WTC11 (cell line): ENCODE results near the gene CCNT1. TPM values are rescaled to one million over a fixed set of nuclear protein-coding genes. Genes with fewer than 3 reads are reported as not detected.

Experiments
- ATAC-seq: fragments of 200-7000 bp; cut with Tn5 transposase; 2 replicates; pipeline ENCODE4 v1.10.0; 2021; ENCODE audit warnings: mild to moderate bottlenecking, moderate library complexity
- CTCF ChIA-PET: fragments of 300-600 bp; sonication (Branson Sonifier 250); formaldehyde crosslinking; loops from one replicate; lab custom pipeline; 2021; ENCODE audit warnings: antibody characterized with exemption; lab: Charles Lee
- POLR2A ChIA-PET: fragments of 350-600 bp; sonication (Branson Sonifier 250); formaldehyde crosslinking; loops from one replicate; lab custom pipeline; 2021; ENCODE audit warnings: antibody characterized with exemption; lab: Charles Lee
- DNase-seq: peaks from one replicate; pipeline ENCODE4 v3.0.0; 2021; ENCODE audit warnings: low spot score
- H3K27ac Mint-ChIP-seq: 2 replicates; pipeline ENCODE4 v1.8.0; 2021; ENCODE audit warnings: mixed read lengths
- H3K27me3 Mint-ChIP-seq: 2 replicates; pipeline ENCODE4 v1.8.0; 2021; ENCODE audit warnings: low read depth, mild to moderate bottlenecking, moderate library complexity, mixed read lengths
- H3K36me3 Mint-ChIP-seq: 2 replicates; pipeline ENCODE4 v1.8.0; 2021; ENCODE audit warnings: mixed read lengths
- H3K4me1 Mint-ChIP-seq: 2 replicates; pipeline ENCODE4 v1.8.0; 2022; ENCODE audit warnings: mixed read lengths
- H3K4me3 Mint-ChIP-seq: 2 replicates; pipeline ENCODE4 v1.8.0; 2021; ENCODE audit warnings: mild to moderate bottlenecking, moderate library complexity, mixed read lengths
- H3K9me3 Mint-ChIP-seq: 2 replicates; pipeline ENCODE4 v1.8.0; 2021; ENCODE audit warnings: mixed read lengths
- ATF3 ChIP-seq: sonication (generic); formaldehyde crosslinking; conservative IDR thresholded peaks from 2 replicates; pipeline ENCODE4 v1.8.1; 2022; ENCODE audit warnings: mild to moderate bottlenecking, missing genetic modification reagents
- ATF6 ChIP-seq: sonication (generic); formaldehyde crosslinking; IDR thresholded peaks from 2 replicates; pipeline ENCODE4 v1.8.1; 2023; ENCODE audit warnings: mild to moderate bottlenecking, missing genetic modification reagents
- CREB1 ChIP-seq: sonication (generic); formaldehyde crosslinking; IDR thresholded peaks from 2 replicates; pipeline ENCODE4 v1.8.0; 2023; ENCODE audit warnings: mild to moderate bottlenecking, missing genetic modification reagents
- E2F4 ChIP-seq: sonication (generic); formaldehyde crosslinking; IDR thresholded peaks from 2 replicates; pipeline ENCODE4 v1.8.1; 2022; ENCODE audit warnings: low read depth, mild to moderate bottlenecking, moderate library complexity, missing genetic modification reagents, borderline replicate concordance
- EMX1 ChIP-seq: fragments of 250-450 bp; sonication (Bioruptor Pico); IDR thresholded peaks from 2 replicates; pipeline ENCODE4 v1.8.0; 2021; ENCODE audit warnings: mild to moderate bottlenecking
- FOXJ3 ChIP-seq: sonication (generic); formaldehyde crosslinking; IDR thresholded peaks from 2 replicates; pipeline ENCODE4 v1.9.0; 2021; ENCODE audit warnings: missing genetic modification reagents, mild to moderate bottlenecking, borderline replicate concordance
- FOXP4 ChIP-seq: sonication (generic); formaldehyde crosslinking; IDR thresholded peaks from 2 replicates; pipeline ENCODE4 v1.8.0; 2022; ENCODE audit warnings: mild to moderate bottlenecking, missing genetic modification reagents
- GABPB1 ChIP-seq: sonication (generic); formaldehyde crosslinking; IDR thresholded peaks from 2 replicates; pipeline ENCODE4 v1.8.1; 2023; ENCODE audit warnings: mild to moderate bottlenecking, missing genetic modification reagents
- MYBL2 ChIP-seq: sonication (generic); formaldehyde crosslinking; IDR thresholded peaks from 2 replicates; pipeline ENCODE4 v1.8.1; 2023; ENCODE audit warnings: mild to moderate bottlenecking, moderate library complexity, missing genetic modification reagents
- NR3C1 ChIP-seq: sonication (generic); formaldehyde crosslinking; conservative IDR thresholded peaks from 2 replicates; pipeline ENCODE4 v1.8.1; 2023; ENCODE audit warnings: low read depth, mild to moderate bottlenecking, missing genetic modification reagents
- PRDM15 ChIP-seq: sonication (generic); formaldehyde crosslinking; IDR thresholded peaks from 2 replicates; pipeline ENCODE4 v1.8.0; 2022; ENCODE audit warnings: missing genetic modification reagents
- SP1 ChIP-seq: sonication (generic); formaldehyde crosslinking; conservative IDR thresholded peaks from 2 replicates; pipeline ENCODE4 v1.8.1; 2022; ENCODE audit warnings: missing genetic modification reagents
- TEAD1 ChIP-seq: sonication (generic); formaldehyde crosslinking; IDR thresholded peaks from 2 replicates; pipeline ENCODE4 v1.8.0; 2022; ENCODE audit warnings: mild to moderate bottlenecking, missing genetic modification reagents
- TEAD4 ChIP-seq: sonication (generic); formaldehyde crosslinking; IDR thresholded peaks from 2 replicates; pipeline ENCODE4 v1.8.0; 2022; ENCODE audit warnings: mild to moderate bottlenecking, missing genetic modification reagents
- ZNF219 ChIP-seq: sonication (generic); formaldehyde crosslinking; IDR thresholded peaks from 2 replicates; pipeline ENCODE4 v1.8.0; 2023; ENCODE audit warnings: missing genetic modification reagents, mild to moderate bottlenecking, borderline replicate concordance
- ZNF425 ChIP-seq: fragments of 250-450 bp; sonication (Bioruptor Pico); conservative IDR thresholded peaks from 2 replicates; pipeline ENCODE4 v1.9.0; 2021; ENCODE audit warnings: mild to moderate bottlenecking
- ZNF671 ChIP-seq: fragments of 250-450 bp; sonication (Bioruptor Pico); IDR thresholded peaks from 2 replicates; pipeline ENCODE4 v1.8.0; 2021; ENCODE audit warnings: mild to moderate bottlenecking
- total RNA-seq: library from RNA; stranded (reverse); gene quantifications from 3 replicates; pipeline ENCODE4 v1.2.3, GENCODE V29; 2021
- TF ChIP-seq, protein P1 (sequence below): fragments of 250-450 bp; sonication (Bioruptor Pico); IDR thresholded peaks from 2 replicates; pipeline ENCODE4 v1.9.0; 2021; ENCODE audit warnings: moderate library complexity, mild to moderate bottlenecking, inconsistent platforms, borderline replicate concordance

Gene CCNT1
- total RNA-seq, 1 experiment from 2014 or later = 42.0 TPM

DNA sequence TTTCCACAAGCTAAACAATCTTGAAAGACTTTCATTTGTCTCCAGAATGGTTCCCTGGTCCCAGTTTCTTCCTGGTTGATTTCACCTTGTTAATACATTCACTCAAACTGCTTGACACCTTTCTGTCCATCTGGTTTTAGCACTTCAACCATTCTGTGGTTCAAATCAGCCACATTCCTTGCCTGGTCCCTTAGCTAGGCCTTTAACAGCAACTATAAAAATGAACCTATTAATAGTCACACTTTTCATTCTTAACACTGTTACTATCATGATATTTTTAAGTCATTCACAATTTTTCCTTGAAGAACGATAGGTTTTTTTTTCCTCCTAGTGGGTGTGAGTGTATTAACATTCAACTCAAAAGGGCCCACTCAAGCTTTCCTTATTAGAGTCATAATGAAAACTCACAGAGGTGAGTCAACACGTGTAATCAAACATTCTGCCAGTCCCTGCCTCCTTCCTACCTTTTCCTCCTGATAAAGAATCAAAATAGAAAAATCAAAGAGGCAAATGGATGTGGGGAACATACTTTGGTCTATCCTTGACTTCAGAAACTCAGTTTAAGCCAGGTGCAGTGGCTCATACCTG is 34.4 kb upstream of the CCNT1 start:
- CTCF ChIA-PET = interaction anchor here (0.7 to 1.3 kb wide), 3 partner anchors 44 to 69 kb away, joined by 4 to 5 read pairs (median 4); no protein-coding TSS in a partner anchor
- H3K4me3 Mint-ChIP-seq = no peak overlapping the region
- TF ChIP-seq ZNF671 (CRISPR knock-in tag) = no peak
- TF ChIP-seq EMX1 (CRISPR knock-in tag) = no peak
- no peak for TF ChIP-seq ZNF219 (CRISPR knock-in tag)
- no peak for TF ChIP-seq TEAD1 (CRISPR knock-in tag)
- TF ChIP-seq ATF6 = no peak
- TF ChIP-seq ZNF425 (CRISPR knock-in tag) = no peak
- TF ChIP-seq ATF3 = no peak
- no peak for TF ChIP-seq NR3C1
- TF ChIP-seq GABPB1 = no peak
- TF ChIP-seq CREB1 (CRISPR knock-in tag) = no peak
- TF ChIP-seq SP1 (CRISPR knock-in tag) = no peak
- TF ChIP-seq PRDM15 (CRISPR knock-in tag) = no peak
- TF ChIP-seq, protein P1, sequence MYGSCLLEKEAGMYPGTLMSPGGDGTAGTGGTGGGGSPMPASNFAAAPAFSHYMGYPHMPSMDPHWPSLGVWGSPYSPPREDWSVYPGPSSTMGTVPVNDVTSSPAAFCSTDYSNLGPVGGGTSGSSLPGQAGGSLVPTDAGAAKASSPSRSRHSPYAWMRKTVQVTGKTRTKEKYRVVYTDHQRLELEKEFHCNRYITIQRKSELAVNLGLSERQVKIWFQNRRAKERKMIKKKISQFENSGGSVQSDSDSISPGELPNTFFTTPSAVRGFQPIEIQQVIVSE (CRISPR knock-in tag) = no peak
- TF ChIP-seq E2F4 (CRISPR knock-in tag) = no peak
- no peak for DNase-seq
- ATAC-seq = no peak
- no peak overlapping the region for H3K27ac Mint-ChIP-seq
- H3K27me3 Mint-ChIP-seq = peaks cover 2% of the 10 kb centered on the region; the same call in 1 of the 2 replicates
- POLR2A ChIA-PET = no interaction called here
- H3K4me1 Mint-ChIP-seq = no peaks in the 10 kb centered on the region
- H3K9me3 Mint-ChIP-seq = no peaks in the 10 kb centered on the region
- H3K36me3 Mint-ChIP-seq = no peaks in the 10 kb centered on the region

GRCh38 chr12:48750215-48750614 is 33.7 kb upstream of the CCNT1 start:
- no peaks in the 10 kb centered on the region for H3K4me1 Mint-ChIP-seq
- H3K9me3 Mint-ChIP-seq = no peaks in the 10 kb centered on the region
- CTCF ChIA-PET = interaction anchor here (0.7 to 1.3 kb wide), 3 partner anchors 45 to 69 kb away, joined by 4 to 5 read pairs (median 4); no protein-coding TSS in a partner anchor
- TF ChIP-seq TEAD4 (CRISPR knock-in tag) = no peak
- TF ChIP-seq MYBL2 (CRISPR knock-in tag) = no peak
- no peak for TF ChIP-seq FOXP4 (CRISPR knock-in tag)
- no peak for TF ChIP-seq ZNF425 (CRISPR knock-in tag)
- no peak for TF ChIP-seq FOXJ3 (CRISPR knock-in tag)

More at GRCh38 chr12:48750215-48750614, 33.7 kb upstream of the CCNT1 start:
- Mint-ChIP-seq H3K27ac (no peak overlapping the region), H3K4me3 (no peak overlapping the region), H3K36me3 (no peaks in the 10 kb centered on the region), H3K27me3 (peaks cover 2% of the 10 kb centered on the region; the same call in 1 of the 2 replicates)
- no peak for ATAC-seq
- no peak for DNase-seq
- POLR2A ChIA-PET = no interaction called here
